HG02943 (cell line): Measurements from ENCODE around the gene MAPT.

ENCODE experiments used
- ATAC-seq: cut with Tn5 transposase; IDR thresholded peaks from one replicate; pipeline ENCODE4 v1.9.1; 2021; ENCODE audit warnings: mild to moderate bottlenecking, low read depth, moderate library complexity; ENCODE audit not compliant: unreplicated experiment

MAPT gene

GRCh38 chr17:45982791-45983613 is 88.6 kb downstream of the MAPT start:
- ATAC-seq = no peak

- no peak for ATAC-seq
Measured at GRCh38 chr17:45983614-45984310, 89.4 kb downstream of the MAPT start.

- ATAC-seq = no peak
Measured at GRCh38 chr17:45984368-45984767, 90.0 kb downstream of the MAPT start.

- no peak for ATAC-seq
Measured at GRCh38 chr17:45985447-45985846, 91.1 kb downstream of the MAPT start.

- no peak for ATAC-seq
Measured at GRCh38 chr17:45986056-45986455, 91.7 kb downstream of the MAPT start.

- no peak for ATAC-seq
Measured at GRCh38 chr17:45987706-45988105, 93.4 kb downstream of the MAPT start.

- no peak for ATAC-seq
Measured at GRCh38 chr17:45989759-45990158, 95.4 kb downstream of the MAPT start.

GRCh38 chr17:45990886-45991285 is 96.5 kb downstream of the MAPT start:
- no peak for ATAC-seq

GRCh38 chr17:45991341-45991740 is 97.0 kb downstream of the MAPT start:
- no peak for ATAC-seq

DNA sequence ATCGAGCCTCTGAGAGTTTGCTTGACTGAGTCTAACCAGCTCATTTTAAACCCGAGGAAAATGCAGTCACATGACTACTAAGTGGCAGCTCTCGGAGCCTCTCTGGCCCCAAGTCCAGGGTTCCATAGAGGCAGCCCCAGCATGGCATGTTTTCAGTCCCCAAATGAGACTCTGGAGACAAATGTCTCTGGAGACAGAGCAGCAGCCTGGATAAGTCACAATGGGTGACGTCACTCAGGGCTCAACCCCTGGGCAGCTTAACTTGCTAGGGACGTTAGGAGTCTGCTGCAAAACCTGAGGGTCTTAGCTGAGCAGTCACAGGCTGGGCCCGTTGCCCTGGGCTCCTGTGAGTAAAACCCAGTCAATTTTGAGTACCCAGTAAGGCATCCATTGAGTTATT is 97.8 kb downstream of the MAPT start:
- no peak for ATAC-seq

DNA sequence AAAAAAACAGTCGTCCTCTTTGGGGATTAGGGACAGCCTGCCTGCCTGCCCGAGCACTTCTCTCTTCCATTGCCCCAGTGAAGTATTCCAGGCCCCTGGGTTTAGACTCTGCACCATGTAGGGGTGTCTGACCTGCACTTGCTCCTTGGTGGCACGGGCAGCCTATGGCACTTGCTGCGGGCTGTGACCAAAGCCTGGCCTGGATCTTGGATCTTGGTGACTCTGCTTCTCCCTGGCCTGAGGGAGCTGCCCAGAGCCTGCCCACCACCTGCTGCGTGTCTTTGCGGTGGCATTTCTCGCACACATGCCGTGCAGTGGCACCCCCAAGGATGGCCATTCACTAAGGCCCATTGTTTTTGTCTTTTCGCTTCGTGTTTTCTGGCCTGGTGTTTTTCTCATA is 98.5 kb downstream of the MAPT start:
- ATAC-seq = no peak

DNA sequence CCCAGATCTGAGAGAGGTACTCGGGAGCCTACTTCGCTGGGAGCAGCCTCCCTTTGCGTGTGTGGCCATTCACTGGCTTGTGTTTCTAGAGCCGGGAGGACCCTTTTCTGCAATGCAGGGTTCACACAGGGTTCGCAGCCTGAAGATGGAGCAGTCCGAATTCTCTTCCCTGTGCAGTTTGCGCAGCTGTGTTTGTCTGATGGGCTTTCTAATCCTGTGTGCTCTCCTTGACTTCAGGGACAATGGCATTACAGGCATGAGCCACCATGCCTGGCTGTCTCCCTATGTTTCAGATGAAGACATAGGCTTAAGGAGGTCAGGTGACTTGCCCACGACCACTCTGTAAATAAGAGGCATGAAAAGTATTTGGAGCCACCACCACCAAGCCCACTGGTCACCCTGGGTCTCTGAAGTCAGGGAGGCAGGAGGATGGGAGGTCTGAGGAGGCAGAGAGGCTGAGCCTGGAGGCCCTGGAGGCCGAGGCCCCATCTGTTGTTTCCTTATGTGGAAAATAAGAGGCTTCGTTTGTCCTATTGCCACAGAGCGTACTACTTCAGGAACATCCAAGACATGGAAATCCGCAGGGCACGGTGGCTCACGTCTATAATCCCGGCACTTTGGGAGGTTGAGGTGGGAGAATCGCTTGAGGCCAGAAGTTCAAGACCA is 99.7 kb downstream of the MAPT start:
- no peak for ATAC-seq

- no peak for ATAC-seq
Measured at GRCh38 chr17:45994987-45995386, 100.6 kb downstream of the MAPT start.

GRCh38 chr17:45995627-45996270 is 101.4 kb downstream of the MAPT start:
- ATAC-seq = no peak

DNA sequence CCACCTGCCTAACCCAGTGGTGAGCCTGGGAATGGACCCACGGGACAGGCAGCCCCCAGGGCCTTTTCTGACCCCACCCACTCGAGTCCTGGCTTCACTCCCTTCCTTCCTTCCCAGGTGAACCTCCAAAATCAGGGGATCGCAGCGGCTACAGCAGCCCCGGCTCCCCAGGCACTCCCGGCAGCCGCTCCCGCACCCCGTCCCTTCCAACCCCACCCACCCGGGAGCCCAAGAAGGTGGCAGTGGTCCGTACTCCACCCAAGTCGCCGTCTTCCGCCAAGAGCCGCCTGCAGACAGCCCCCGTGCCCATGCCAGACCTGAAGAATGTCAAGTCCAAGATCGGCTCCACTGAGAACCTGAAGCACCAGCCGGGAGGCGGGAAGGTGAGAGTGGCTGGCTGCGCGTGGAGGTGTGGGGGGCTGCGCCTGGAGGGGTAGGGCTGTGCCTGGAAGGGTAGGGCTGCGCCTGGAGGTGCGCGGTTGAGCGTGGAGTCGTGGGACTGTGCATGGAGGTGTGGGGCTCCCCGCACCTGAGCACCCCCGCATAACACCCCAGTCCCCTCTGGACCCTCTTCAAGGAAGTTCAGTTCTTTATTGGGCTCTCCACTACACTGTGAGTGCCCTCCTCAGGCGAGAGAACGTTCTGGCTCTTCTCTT is 102.1 kb downstream of the MAPT start:
- no peak for ATAC-seq

DNA sequence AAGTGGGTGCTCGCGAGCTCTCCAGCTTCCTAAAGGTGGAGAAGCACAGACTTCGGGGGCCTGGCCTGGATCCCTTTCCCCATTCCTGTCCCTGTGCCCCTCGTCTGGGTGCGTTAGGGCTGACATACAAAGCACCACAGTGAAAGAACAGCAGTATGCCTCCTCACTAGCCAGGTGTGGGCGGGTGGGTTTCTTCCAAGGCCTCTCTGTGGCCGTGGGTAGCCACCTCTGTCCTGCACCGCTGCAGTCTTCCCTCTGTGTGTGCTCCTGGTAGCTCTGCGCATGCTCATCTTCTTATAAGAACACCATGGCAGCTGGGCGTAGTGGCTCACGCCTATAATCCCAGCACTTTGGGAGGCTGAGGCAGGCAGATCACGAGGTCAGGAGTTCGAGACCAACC is 102.8 kb downstream of the MAPT start:
- no peak for ATAC-seq

DNA sequence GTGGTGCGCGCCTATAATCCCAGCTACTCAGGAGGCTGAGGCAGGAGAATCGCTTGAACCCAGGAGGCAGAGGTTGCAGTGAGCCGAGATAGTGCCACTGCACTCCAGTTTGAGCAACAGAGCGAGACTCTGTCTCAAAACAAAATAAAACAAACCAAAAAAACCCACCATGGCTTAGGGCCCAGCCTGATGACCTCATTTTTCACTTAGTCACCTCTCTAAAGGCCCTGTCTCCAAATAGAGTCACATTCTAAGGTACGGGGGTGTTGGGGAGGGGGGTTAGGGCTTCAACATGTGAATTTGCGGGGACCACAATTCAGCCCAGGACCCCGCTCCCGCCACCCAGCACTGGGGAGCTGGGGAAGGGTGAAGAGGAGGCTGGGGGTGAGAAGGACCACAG is 103.3 kb downstream of the MAPT start:
- ATAC-seq = no peak

GRCh38 chr17:45998987-45999899 is 104.9 kb downstream of the MAPT start, which contains the start of gene STH:
Gene STH (plus strand): TSS chr17:45999250. CDS start chr17:45999280, 30 bp downstream.
- no peak for ATAC-seq

- ATAC-seq = no peak
Measured at GRCh38 chr17:45999900-46000290, 105.5 kb downstream of the MAPT start.
